Measurements from ENCODE around the gene LCE3D.
"Not testable (repeated sequence)": the region's sequence is repeated elsewhere in the genome, so short reads cannot be mapped to it uniquely, and the experiment has no call there.

LCE3D gene, protein sequence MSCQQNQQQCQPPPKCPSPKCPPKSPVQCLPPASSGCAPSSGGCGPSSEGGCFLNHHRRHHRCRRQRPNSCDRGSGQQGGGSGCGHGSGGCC

DNA sequence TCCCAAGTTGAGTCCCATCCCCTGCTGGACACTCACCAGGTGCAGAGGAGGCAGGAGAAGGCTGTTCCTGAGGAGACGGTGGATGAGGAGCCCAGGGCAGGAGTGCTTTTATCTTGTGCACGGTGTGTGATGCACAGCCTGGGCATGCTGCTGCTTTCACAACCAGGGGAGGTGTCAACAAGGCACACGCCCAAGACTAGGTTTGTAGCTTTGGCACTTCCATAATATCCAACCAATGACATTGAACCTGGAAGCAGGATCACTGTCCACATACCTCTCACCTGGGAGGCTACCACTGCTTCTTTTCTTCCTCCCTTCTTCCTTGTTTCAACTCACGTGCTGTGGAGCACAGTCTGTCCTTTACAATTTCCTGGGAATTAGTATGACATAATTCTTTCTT, at the start of gene LCE3D:
Gene LCE3D, minus strand, starts transcription at position 84 of the 400 bp plus-strand sequence. CDS start 580 bp downstream, outside the sequence.
- no peak for DNase-seq

DNA sequence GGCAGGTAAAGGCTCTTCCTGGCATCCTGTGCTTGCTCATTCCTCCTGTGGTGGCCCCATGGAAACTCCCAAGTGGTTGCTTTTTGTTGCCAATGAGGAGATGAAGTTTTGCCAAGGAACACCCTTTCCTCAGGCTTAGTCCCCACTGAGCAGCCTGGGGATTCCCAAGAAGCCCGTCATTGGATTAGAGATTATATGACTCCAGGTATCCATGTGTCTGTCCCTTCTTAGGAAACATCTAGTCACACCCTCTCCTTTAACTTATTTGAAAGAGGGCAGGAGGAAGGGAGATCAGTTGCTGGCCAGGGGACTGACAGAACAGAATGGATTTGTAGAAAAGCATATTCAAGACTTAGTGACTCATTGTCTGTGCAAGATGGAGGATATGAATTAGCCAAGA, 46.4 kb upstream of the LCE3D start:
- no peak for DNase-seq

DNA sequence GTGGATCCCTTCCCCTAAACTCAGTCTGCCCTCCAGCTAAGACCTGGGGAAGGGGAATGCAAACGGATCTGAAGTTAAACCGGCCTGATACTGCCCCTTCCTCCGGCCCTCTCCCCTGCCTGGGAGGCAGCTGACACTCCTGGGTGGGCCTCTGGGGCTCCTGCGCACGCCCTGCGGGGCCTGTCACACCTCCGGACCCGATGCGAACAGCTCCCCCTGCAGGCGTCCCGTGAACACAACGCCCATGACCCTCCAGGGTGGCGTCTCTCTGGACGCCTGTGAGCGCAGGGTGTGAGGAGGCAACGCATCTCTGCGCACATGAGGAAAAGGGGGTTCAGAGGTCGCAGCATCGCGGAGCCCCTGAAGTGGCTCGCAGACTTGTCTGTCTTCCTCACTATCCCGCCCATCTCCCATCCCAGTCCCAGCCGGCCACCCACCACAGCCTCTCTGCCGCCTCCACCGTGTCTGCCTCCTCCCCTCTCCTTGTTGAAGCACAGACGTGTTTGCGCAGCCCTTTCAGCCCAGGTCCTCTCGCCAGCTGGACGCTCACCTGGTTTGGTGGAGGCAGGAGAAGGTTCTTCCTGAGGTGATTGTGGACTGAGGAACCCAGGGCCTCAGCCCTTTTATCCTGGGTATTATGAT, 43.0 kb upstream of the LCE3D start:
- DNase-seq: no peak

DNA sequence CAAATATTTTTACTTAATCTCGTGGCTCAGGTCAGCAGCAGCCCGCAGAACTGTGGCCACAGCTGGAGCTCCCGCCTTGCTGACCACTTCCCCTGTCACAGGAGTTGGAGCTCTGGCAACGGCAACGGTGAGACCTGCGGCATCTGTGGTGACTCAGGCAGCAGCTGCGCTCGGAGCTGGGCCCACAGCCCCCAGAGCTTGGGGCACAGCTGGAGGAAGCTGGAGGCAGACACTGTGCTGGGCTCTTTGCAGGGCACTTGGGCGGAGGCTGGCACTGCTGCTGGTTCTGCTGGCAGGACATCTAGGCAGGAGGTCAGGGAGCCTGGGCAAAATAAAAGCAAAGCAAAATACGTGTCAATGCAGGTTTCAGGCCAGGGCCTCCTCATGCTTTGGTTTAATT, 42.5 kb upstream of the LCE3D start, which contains the start of gene LCE3A:
Gene LCE3A, minus strand, starts transcription at position 301 of the 400 bp plus-strand sequence. Its CDS starts 0 bp downstream, at position 301.
- DNase-seq: no peak

DNA sequence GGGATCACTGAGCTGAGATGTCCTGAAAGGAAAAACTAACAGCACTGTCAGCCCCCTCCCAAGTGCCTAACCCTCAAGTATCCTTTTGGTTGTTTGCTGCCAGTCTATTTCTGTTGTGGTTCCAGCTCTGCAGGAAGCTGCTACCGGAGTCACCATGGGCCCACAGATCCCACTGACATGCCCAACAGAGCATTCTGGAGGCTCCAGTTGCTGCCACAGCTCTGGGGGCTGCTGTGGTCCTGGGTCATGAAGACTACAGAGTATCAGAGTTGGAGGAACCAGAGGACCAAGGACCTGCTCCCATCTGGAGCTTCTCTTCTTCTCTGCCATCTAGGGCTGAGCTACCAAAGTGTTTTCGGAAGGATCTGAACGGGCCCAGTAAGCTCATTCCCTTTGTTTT, 41.7 kb upstream of the LCE3D start:
- DNase-seq: no peak

DNA sequence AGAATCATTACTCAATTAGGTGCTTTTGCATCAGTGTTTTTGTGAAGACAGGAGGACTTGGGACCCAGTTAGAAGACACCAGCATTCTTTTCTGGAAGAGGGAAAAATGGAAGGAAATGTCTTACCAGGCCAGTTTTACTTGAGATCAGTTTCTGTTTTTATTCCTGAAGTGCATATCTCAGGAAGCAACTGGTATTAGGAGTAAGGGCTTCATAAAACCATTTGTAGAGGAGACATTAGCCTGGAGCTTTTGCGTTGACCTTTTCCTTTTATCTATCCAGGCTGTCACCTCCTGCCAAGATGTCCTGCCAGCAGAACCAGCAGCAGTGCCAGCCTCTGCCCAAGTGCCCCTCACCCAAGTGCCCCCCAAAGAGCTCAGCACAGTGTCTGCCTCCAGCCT, 33.2 kb upstream of the LCE3D start, which contains the start of gene LCE3B:
Gene LCE3B, plus strand, starts transcription at position 301 of the 400 bp plus-strand sequence. Its CDS starts 0 bp downstream, at position 301.
- DNase-seq: no peak

DNA sequence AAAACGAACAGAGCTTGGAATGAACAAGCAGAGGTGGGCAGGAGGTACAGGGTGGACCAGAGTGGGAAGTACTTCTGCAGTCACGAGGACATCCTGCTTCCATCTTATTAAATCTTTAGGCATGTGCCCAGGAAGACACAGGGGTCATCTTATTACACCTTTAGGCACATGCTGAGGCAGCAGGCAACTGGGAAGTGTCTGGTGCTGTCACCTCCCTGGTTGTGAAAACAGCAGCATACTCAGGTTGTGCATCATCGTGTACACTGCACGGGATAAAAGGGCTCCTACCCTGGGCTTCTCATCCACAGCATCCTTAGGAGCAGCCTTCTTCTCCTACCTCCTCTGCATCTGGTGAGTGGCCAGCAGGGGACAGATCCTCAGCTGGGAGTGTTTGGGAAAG, 19.6 kb upstream of the LCE3D start, which contains the start of gene LCE3C:
Gene LCE3C, plus strand, starts transcription at position 301 of the 400 bp plus-strand sequence. CDS start 498 bp downstream, outside the sequence.
- no peak for DNase-seq

DNA sequence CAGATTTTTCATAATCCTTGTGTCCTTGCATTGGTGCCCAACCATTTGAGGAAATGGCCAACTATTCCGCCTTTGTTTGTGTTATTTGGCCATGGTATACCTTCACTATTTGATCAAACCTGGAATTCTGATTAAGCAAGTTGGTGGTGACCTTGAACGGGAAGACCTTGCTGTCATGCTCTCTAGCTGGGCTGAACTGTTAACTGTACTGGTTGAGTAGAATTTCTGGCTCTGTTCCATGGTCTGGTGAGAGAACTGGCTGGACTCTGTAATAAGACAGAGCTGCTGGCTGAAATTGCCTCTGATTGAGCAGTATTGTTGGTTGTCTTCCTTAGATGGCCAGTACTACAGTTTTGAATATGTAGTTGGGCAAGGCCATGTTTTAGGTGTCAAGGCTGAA, 16.7 kb upstream of the LCE3D start:
- no peak for DNase-seq

DNA sequence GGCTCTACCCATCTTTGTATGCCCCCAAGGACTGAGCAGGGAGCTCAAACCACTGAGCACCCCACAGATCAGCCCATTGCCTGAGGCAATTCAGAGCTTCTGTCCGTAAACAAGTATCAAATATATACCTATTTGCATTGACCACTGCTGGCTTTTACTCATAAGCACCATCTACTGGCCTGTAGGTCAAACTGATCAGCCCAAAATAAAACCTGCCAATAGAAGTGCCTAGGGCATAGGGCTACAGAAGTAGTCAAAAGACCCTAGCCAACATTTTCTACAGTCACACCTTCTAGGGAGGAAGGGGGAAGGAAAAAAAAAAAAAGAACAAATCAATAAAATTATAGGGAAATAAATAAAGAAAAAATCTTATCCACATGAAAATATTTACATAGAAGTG, 5.3 kb upstream of the LCE3D start:
- no peak for DNase-seq

DNA sequence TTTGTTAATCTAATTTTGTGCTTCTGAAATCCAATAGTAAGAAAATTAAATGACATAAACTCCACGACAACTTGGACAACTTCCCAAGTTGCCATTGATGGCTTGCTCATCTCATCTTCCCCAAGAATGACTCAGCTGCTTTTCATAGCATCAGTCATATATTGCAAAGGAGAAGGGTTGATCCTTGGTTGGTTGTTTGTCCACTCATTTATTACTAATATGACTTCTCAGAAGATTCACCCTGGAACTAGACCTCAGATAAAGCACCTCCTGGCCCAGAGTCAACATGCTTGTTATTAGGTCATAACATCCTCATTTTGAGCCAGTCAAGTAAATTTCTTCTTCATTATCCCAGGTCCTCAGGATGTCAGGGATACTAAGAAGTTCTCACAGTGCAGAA, 2.3 kb upstream of the LCE3D start:
- DNase-seq: no peak

DNA sequence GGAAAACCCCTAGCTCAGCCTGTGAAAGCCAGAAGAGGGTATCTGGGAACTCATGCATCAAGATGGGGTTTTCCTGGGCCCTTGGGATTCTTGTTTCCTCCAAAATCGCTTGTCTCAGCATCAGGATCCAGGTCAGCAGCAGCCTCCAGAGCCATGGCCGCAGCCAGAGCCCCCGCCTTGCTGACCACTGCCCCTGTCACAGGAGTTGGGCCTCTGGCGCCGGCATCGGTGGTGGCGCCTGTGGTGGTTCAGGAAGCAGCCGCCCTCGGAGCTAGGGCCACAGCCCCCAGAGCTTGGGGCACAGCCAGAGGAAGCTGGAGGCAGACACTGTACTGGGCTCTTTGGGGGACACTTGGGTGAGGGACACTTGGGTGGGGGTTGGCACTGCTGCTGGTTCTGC, 790 bp downstream of the LCE3D start:
- not testable (repeated sequence) for DNase-seq

DNA sequence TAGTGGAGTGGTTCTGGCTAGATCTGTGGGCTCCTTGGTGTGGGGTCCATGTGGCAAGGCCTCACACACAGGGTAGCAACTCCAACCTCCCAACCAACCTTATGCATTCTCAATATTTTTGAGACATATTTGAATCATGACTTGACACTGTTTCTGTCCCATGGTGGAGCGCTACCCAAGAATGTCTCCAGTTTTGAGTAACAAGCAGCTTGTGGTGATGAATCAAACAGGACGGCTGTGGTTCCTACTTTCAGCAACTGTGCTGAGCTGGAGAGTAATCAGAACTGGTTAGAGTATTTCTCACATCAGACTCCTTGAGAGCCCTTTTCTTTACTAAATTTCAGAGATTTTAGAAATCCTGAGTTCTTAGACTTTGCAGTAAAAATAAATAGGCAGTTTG, 3.1 kb downstream of the LCE3D start:
- no peak for DNase-seq

DNA sequence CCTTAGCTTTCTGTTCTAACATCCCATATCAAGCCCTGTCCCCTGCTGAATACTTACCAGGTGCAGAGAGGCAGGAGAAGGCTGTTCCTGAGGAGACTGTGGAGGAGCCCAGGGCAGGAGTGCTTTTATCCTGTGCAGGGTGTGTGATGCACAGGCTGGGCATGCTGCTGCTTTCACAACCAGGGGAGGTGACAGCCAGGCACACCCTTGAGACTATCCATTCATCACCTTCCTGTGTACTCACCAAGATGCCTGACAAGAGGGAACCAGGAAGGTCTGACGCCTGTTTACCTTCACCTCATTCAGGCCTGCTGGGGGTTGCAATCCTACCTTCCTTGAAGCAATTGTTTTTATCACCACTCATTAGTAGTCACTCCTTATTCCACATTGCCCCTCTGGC, 13.6 kb downstream of the LCE3D start, which contains the start of gene LCE3E:
Gene LCE3E, minus strand, starts transcription at position 100 of the 400 bp plus-strand sequence. CDS start 572 bp downstream, outside the sequence.
- no peak for DNase-seq

DNA sequence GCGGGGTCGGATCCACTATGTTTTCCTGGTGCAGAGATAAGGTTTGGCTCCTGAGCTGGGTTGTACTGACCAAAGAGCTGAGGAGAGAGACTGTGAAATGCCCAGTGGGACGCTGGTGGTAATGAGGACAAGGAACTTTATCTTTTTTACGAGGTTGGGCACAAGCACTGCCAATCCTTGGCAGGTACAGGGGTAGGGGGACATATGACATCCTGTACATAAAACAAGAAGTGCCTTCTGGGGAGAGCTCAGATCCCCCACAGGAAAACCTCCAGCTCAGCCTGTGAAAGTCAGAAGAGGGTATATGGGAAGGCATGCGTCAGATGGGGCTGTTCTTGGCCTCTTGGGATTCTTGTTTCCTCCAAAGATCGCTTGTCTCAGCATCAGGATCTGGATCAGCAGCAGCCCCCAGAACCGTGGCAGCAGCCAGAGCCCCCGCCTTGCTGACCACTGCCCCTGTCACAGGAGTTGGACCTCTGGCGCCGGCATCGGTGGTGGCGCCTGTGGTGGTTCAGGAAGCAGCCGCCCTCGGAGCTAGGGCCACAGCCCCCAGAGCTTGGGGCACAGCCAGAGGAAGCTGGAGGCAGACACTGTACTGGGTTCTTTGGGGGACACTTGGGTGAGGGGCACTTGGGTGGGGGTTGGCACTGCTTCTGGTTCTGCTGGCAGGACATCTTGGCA, 14.6 kb downstream of the LCE3D start:
- DNase-seq: no peak

DNA sequence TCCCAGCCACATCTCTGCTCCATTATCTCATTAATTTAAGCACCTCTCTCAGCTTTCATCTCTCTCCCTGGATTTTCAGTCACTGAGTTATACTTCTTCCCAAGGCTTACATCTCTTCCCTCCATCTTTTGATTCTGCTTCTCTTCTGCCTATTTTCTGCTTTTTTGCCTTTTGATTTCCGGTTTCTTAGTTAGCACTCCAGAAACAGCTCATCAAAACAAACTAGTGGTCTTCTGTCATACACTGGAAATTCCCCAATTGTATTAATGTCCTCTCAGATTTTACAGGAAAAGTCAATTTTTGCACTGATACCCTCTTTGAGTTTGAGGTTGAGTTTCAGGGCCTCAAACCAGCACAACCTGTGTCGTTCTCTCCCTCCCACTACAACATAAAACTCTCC, 15.2 kb downstream of the LCE3D start:
- DNase-seq: no peak

DNA sequence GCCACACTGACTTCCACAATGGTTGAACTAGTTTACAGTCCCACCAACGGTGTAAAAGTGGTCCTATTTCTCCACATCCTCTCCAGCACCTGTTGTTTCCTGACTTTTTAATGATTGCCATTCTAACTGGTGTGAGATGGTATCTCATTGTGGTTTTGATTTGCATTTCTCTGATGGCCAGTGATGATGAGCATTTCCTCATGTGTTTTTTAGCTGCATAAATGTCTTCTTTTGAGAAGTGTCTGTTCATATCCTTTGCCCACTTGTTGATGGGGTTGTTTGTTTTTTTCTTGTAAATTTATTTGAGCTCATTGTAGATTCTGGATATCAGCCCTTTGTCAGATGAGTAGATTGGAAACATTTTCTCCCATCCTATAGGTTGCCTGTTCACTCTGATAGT, 32.0 kb downstream of the LCE3D start:
- not testable (repeated sequence) for DNase-seq

DNA sequence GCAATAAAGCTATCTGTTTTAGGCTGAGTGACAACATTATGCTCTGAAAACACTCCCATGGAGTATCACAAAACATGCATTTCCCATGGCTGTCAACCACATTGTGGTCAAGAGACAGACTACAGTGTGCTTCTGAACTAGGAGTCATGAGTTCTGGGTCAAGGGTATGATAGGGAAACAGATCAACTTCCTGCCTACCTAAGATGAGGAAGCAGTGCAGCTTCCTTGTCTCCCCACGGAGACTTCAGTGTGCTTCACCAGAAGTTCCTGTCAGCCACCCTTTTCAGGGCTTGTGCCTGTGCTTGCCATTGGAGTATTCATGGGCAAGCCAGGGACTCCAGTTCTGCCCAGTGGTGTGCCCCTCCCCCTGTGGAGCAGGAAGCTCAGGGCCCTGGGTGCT, 33.6 kb downstream of the LCE3D start:
- no peak for DNase-seq

DNA sequence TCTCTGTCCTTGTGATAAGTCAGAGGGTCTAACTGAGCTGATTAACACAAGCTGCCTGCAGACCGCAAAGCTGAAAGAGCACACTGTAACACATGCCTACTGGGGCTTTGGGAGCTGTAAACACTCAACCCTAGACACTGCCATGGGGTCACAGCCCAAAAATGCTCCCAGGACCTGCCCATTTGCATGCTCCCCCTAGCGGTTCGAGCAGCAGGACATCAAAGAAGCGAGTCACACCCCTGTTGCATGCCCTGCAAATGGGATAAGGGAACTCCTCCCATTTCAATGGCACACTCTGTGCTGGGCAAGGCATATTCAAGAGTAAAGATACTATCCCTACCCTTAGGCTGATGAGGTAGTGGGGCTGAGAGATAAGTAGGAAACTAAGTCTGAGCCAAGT, 36.5 kb downstream of the LCE3D start:
- no peak for DNase-seq

DNA sequence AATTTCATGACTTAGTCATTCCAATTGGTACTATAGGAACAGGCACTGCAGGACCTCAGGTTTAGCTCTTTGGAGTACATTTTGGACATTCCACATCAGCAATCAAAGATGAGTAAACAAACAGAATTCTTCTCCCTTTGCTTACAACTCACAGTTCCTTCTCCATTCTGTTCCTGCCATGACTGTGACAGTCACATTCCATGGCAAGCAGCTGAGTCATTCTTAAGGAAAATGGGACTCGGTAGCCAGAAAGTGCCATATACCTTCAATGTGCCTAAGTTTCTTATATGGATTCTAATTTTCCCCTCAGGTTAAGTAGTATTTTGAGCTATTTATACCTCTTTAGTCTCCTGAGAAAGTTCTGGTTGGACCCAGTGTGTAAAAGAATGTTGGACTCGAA, 40.4 kb downstream of the LCE3D start:
- DNase-seq: no peak

DNA sequence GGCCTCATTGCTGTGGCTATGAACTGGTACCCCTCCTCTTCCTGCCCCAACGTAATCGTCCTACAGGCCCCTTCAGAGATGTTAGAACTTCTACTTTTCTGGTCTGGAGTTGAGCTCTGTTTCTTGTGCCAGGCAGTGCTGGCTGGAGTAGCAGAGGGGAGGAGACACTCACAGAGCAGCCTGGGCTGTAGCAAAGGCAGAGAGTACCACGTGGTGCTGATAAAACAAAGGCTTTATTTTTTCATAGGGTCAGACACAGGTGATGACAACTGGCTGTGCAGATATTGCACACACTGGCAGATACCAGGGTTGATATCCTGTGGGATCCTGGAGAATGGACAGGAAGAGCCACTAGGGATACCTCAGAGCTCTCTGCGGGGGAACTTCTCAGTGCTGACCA, 42.8 kb downstream of the LCE3D start:
- no peak for DNase-seq

DNA sequence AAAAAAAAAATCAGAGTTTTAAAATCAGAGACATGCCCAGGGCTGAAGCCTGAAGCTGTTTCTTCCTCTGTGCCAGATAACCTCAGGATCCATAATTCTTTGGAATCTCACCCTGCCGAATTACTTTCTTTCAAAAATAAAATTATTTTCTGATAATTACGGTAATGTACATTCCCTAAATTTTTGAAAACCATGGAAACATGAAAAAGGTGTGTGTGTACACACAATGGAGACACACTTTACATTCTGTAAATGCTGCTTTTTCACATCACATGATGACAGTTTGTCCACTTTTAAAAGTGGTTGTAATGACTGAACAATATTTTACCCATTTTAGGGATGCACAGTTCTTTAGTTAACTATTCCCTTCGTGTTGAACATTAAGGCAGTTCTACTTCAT, 44.5 kb downstream of the LCE3D start:
- no peak for DNase-seq

DNA sequence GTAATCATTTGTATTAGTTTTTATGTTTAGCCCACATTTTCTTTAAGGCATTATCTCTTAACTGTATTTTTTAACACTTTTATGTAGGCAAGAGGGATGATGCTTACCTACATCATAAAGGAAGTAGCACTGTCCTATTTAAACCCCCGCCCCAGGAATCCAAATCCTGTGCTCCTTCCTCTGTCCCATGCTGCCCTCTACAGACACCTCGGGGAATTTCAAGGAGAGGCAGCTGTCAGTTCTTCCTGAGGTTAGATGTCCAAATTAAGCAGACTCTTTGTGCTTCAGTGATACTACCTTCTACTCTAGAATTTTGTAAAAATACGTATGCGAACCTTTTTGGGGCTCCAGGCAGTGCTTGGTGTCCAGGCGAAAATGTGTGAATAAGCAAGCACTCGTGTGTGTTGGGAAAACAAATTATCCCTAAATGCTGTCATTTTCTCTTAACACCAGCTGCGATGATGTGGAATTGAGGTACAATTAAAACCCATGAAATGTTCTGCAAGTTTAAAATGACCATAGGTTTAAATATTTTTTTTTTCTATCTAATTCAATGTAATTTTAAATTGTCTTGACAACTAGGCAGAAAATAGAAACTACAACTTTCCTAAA, 46.9 kb downstream of the LCE3D start:
- no peak for DNase-seq

All from amygdala (tissue), 56 donors.